K562 (cell line): Measurements from ENCODE around the gene RAB4B.

ENCODE experiments used
- KDM1A ChIP-seq, 2 experiments: fragments of 450-650 bp; IDR thresholded peaks; 2 replicates each; pipeline ENCODE4 v1.6.1; 2016; ENCODE audit warnings: mild to moderate bottlenecking in 2 of 2
- KLF1 ChIP-seq: fragments of 450-650 bp; IDR thresholded peaks from 2 replicates; pipeline ENCODE4 v1.6.1; 2016; ENCODE audit warnings: missing genetic modification characterization, missing compliant biosample characterization
- POLR2A ChIP-seq: fragments of 450-650 bp; conservative IDR thresholded peaks from 2 replicates; pipeline ENCODE4 v1.6.1; 2016
- RB1 ChIP-seq: fragments of 450-650 bp; IDR thresholded peaks from 2 replicates; pipeline ENCODE4 v1.6.1; 2017; ENCODE audit warnings: low read depth, mild to moderate bottlenecking
- SMAD2 ChIP-seq: fragments of 150-350 bp; IDR thresholded peaks from 2 replicates; pipeline ENCODE4 v1.6.1; 2014; ENCODE audit warnings: low read depth, mild to moderate bottlenecking, low read length
- ZKSCAN8 ChIP-seq: fragments of 200-800 bp; sonication (Bioruptor generic); IDR thresholded peaks from 2 replicates; pipeline ENCODE4 v1.6.1; 2016; ENCODE audit warnings: missing genetic modification characterization, missing compliant biosample characterization
- ZNF347 ChIP-seq: fragments of 450-650 bp; formaldehyde crosslinking; IDR thresholded peaks from 2 replicates; pipeline ENCODE4 v1.4.0; 2020; ENCODE audit warnings: low read depth, mild to moderate bottlenecking, moderate library complexity
- ZNF444 ChIP-seq: fragments of 250-450 bp; sonication (Bioruptor Pico); IDR thresholded peaks from 2 replicates; pipeline ENCODE4 v1.4.0; 2020; ENCODE audit warnings: mild to moderate bottlenecking, moderate library complexity
- TF ChIP-seq, protein P1 (sequence below): sonication (generic); formaldehyde crosslinking; IDR thresholded peaks from 2 replicates; pipeline ENCODE4 v1.8.1; 2023; ENCODE audit warnings: mild to moderate bottlenecking, missing genetic modification reagents
- TF ChIP-seq, protein P2 (sequence below), 3 experiments: IDR thresholded peaks in 2 of 3; conservative IDR thresholded peaks in 1 of 3; 2 replicates each; pipeline ENCODE4 v1.5.1; 2011 to 2012; ENCODE audit warnings: low read length in 3 of 3, mild to moderate bottlenecking in 3 of 3, control low read depth in 2 of 3, improper control_type of control experiment in 1 of 3, inconsistent platforms in 1 of 3, low read depth in 1 of 3, mixed read lengths in 1 of 3, moderate library complexity in 1 of 3; ENCODE audit not compliant: insufficient read depth in 2 of 3
- TF ChIP-seq, protein P3 (sequence below): fragments of 450-650 bp; formaldehyde crosslinking; IDR thresholded peaks from 2 replicates; pipeline ENCODE4 v1.4.0; 2022; ENCODE audit warnings: missing genetic modification characterization

DNA sequence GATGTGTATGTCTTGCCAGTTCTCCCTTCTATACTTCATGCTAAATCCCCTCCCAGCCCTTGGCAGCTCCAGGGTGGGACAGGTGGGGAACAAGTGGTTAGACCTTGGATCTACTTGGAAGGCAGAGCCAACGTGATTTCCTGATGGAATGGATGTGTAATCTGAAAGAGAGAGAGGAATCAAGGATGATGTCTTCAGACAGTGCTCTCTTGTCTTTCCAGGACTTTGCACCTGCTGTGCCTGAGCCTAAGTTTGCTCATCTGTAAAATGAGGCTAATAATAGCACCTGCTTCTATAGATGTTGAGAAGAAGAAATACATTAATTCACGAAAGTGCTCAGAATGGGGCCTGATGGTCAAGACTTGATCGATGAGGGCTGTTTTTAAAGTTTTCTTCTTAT, 13.9 kb downstream of the RAB4B start:
- TF ChIP-seq KDM1A (IDR thresholded peaks at IDR 0.05): no peak
- no peak for TF ChIP-seq POLR2A
- TF ChIP-seq ZNF347 (CRISPR knock-in tag): no peak
- TF ChIP-seq KLF1 (tag): no peak
- TF ChIP-seq SMAD2: no peak
- TF ChIP-seq, protein P1, sequence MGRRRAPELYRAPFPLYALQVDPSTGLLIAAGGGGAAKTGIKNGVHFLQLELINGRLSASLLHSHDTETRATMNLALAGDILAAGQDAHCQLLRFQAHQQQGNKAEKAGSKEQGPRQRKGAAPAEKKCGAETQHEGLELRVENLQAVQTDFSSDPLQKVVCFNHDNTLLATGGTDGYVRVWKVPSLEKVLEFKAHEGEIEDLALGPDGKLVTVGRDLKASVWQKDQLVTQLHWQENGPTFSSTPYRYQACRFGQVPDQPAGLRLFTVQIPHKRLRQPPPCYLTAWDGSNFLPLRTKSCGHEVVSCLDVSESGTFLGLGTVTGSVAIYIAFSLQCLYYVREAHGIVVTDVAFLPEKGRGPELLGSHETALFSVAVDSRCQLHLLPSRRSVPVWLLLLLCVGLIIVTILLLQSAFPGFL (CRISPR knock-in tag): no peak
- TF ChIP-seq, protein P2, sequence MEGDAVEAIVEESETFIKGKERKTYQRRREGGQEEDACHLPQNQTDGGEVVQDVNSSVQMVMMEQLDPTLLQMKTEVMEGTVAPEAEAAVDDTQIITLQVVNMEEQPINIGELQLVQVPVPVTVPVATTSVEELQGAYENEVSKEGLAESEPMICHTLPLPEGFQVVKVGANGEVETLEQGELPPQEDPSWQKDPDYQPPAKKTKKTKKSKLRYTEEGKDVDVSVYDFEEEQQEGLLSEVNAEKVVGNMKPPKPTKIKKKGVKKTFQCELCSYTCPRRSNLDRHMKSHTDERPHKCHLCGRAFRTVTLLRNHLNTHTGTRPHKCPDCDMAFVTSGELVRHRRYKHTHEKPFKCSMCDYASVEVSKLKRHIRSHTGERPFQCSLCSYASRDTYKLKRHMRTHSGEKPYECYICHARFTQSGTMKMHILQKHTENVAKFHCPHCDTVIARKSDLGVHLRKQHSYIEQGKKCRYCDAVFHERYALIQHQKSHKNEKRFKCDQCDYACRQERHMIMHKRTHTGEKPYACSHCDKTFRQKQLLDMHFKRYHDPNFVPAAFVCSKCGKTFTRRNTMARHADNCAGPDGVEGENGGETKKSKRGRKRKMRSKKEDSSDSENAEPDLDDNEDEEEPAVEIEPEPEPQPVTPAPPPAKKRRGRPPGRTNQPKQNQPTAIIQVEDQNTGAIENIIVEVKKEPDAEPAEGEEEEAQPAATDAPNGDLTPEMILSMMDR (IDR thresholded peaks at IDR 0.05 in 2 of 3, conservative IDR thresholded peaks at IDR 0.05 in 1 of 3; ENCODE audit: insufficient read depth in 2 of 3, low read depth in 1 of 3, low read length in 3 of 3): no peak
- no peak for TF ChIP-seq RB1
- no peak for TF ChIP-seq ZKSCAN8 (CRISPR knock-in tag)
- TF ChIP-seq, protein P3, sequence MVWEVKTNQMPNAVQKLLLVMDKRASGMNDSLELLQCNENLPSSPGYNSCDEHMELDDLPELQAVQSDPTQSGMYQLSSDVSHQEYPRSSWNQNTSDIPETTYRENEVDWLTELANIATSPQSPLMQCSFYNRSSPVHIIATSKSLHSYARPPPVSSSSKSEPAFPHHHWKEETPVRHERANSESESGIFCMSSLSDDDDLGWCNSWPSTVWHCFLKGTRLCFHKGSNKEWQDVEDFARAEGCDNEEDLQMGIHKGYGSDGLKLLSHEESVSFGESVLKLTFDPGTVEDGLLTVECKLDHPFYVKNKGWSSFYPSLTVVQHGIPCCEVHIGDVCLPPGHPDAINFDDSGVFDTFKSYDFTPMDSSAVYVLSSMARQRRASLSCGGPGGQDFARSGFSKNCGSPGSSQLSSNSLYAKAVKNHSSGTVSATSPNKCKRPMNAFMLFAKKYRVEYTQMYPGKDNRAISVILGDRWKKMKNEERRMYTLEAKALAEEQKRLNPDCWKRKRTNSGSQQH (CRISPR knock-in tag): no peak
- TF ChIP-seq ZNF444 (CRISPR knock-in tag): no peak
